ENCODE measurements around the gene USP34. TPM values are rescaled to one million over a fixed set of nuclear protein-coding genes. Genes with fewer than 3 reads are reported as not detected.

USP34 gene
- total RNA-seq, 1 donor from 2014 or later: 88.2 TPM

- DNase-seq (ENCODE audit: low spot score): no peak
Measured at GRCh38 chr2:61320181-61320580, 150.7 kb downstream of the USP34 start.

GRCh38 chr2:61318553-61318952 lies 152.3 kb downstream of the USP34 start:
- DNase-seq (ENCODE audit: low spot score): no peak

GRCh38 chr2:61295981-61296380 lies 174.9 kb downstream of the USP34 start:
- DNase-seq (ENCODE audit: low spot score): no peak

GRCh38 chr2:61291851-61292575 lies 178.9 kb downstream of the USP34 start:
- DNase-seq (ENCODE audit: low spot score): no peak

GRCh38 chr2:61288070-61288841 lies 182.6 kb downstream of the USP34 start:
- no peak for DNase-seq (ENCODE audit: low spot score)

- no peak for DNase-seq (ENCODE audit: low spot score)
Measured at GRCh38 chr2:61287254-61287653, 183.6 kb downstream of the USP34 start.

GRCh38 chr2:61283443-61284160 lies 187.3 kb downstream of the USP34 start:
- DNase-seq (ENCODE audit: low spot score): no peak

- DNase-seq (ENCODE audit: low spot score): no peak
Measured at GRCh38 chr2:61282104-61282590, 188.7 kb downstream of the USP34 start.

GRCh38 chr2:61281321-61281720 lies 189.6 kb downstream of the USP34 start:
- DNase-seq (ENCODE audit: low spot score): no peak

- DNase-seq (ENCODE audit: low spot score): no peak
Measured at GRCh38 chr2:61277756-61278155, 193.1 kb downstream of the USP34 start.

- DNase-seq (ENCODE audit: low spot score): no peak
Measured at GRCh38 chr2:61275575-61276184, 195.2 kb downstream of the USP34 start.

GRCh38 chr2:61272421-61273070 lies 198.3 kb downstream of the USP34 start:
- no peak for DNase-seq (ENCODE audit: low spot score)

- DNase-seq (ENCODE audit: low spot score): no peak
Measured at GRCh38 chr2:61268249-61268648, 202.6 kb downstream of the USP34 start.

GRCh38 chr2:61266632-61267505 lies 204.0 kb downstream of the USP34 start:
- no peak for DNase-seq (ENCODE audit: low spot score)

GRCh38 chr2:61263830-61264229 lies 207.1 kb downstream of the USP34 start:
- DNase-seq (ENCODE audit: low spot score): no peak

GRCh38 chr2:61262699-61263098 lies 208.2 kb downstream of the USP34 start:
- no peak for DNase-seq (ENCODE audit: low spot score)

GRCh38 chr2:61257446-61257845 lies 213.4 kb downstream of the USP34 start:
- DNase-seq (ENCODE audit: low spot score): no peak

GRCh38 chr2:61255580-61256437 lies 215.1 kb downstream of the USP34 start:
- no peak for DNase-seq (ENCODE audit: low spot score)

GRCh38 chr2:61254536-61254935 lies 216.4 kb downstream of the USP34 start:
- DNase-seq (ENCODE audit: low spot score): no peak
